HepG2 (cell line): ENCODE results near the gene AGER. TPM values are rescaled to one million over a fixed set of nuclear protein-coding genes. Genes with fewer than 3 reads are reported as not detected.

ENCODE experiments used
- ATF4 ChIP-seq, 2 experiments: fragments of 450-650 bp in 1 of 2; sonication (generic) in 1 of 2; formaldehyde crosslinking; IDR thresholded peaks; 2 replicates each; pipeline versions ENCODE4 v1.5.0 to v1.8.0; 2020 to 2022; ENCODE audit warnings: mild to moderate bottlenecking in 1 of 2, missing genetic modification reagents in 1 of 2
- CREB3 ChIP-seq: sonication (generic); formaldehyde crosslinking; IDR thresholded peaks from 2 replicates; pipeline ENCODE4 v1.5.0; 2020; ENCODE audit warnings: missing genetic modification reagents
- FIP1L1 ChIP-seq: fragments of 200-400 bp; formaldehyde crosslinking; IDR thresholded peaks from 2 replicates; pipeline ENCODE4 v1.6.1; 2018; ENCODE audit warnings: low read depth, mild to moderate bottlenecking, low read length, moderate library complexity, borderline replicate concordance; ENCODE audit not compliant: insufficient read depth
- JUND ChIP-seq: sonication (generic); formaldehyde crosslinking; IDR thresholded peaks from 2 replicates; pipeline ENCODE4 v1.8.0; 2022; ENCODE audit warnings: mild to moderate bottlenecking, missing genetic modification reagents
- MAFF ChIP-seq: IDR thresholded peaks from 2 replicates; pipeline ENCODE4 v1.6.1; 2011; ENCODE audit warnings: low read depth, low read length, improper control_type of control experiment
- NFIC ChIP-seq: IDR thresholded peaks from 2 replicates; pipeline ENCODE4 v1.6.1; 2012; ENCODE audit warnings: mild to moderate bottlenecking, low read length, inconsistent platforms
- PHF21A ChIP-seq: sonication (generic); formaldehyde crosslinking; IDR thresholded peaks from 2 replicates; pipeline ENCODE4 v1.5.0; 2020; ENCODE audit warnings: mild to moderate bottlenecking, missing genetic modification reagents
- PLSCR1 ChIP-seq: sonication (generic); formaldehyde crosslinking; IDR thresholded peaks from 2 replicates; pipeline ENCODE4 v1.5.0; 2020; ENCODE audit warnings: missing genetic modification reagents, mild to moderate bottlenecking, borderline replicate concordance
- RAD21 ChIP-seq: fragments of 450-650 bp; formaldehyde crosslinking; IDR thresholded peaks from 2 replicates; pipeline ENCODE4 v1.5.0; 2020; ENCODE audit warnings: mild to moderate bottlenecking
- RBAK ChIP-seq: sonication (generic); formaldehyde crosslinking; IDR thresholded peaks from 2 replicates; pipeline ENCODE4 v1.5.1; 2020; ENCODE audit warnings: mild to moderate bottlenecking, missing genetic modification reagents
- SMAD9 ChIP-seq: sonication (generic); formaldehyde crosslinking; IDR thresholded peaks from 2 replicates; pipeline ENCODE4 v1.5.1; 2020; ENCODE audit warnings: mild to moderate bottlenecking, missing genetic modification reagents
- SMC3 ChIP-seq: IDR thresholded peaks from 2 replicates; pipeline ENCODE4 v1.6.1; 2011; ENCODE audit warnings: low read length, improper control_type of control experiment
- SRSF9 ChIP-seq: fragments of 200-400 bp; formaldehyde crosslinking; IDR thresholded peaks from 2 replicates; pipeline ENCODE4 v1.6.1; 2018; ENCODE audit warnings: borderline replicate concordance, mild to moderate bottlenecking, low read depth, low read length; ENCODE audit not compliant: insufficient read depth, poor library complexity, severe bottlenecking
- ZBTB38 ChIP-seq: sonication (generic); formaldehyde crosslinking; IDR thresholded peaks from 2 replicates; pipeline ENCODE4 v1.5.1; 2020; ENCODE audit warnings: mild to moderate bottlenecking, missing genetic modification reagents
- ZC3H4 ChIP-seq: sonication (generic); formaldehyde crosslinking; IDR thresholded peaks from 2 replicates; pipeline ENCODE4 v1.4.0; 2020; ENCODE audit warnings: missing genetic modification reagents, borderline replicate concordance
- ZFP91 ChIP-seq: sonication (generic); formaldehyde crosslinking; IDR thresholded peaks from 2 replicates; pipeline ENCODE4 v1.9.0; 2022; ENCODE audit warnings: missing genetic modification reagents, mild to moderate bottlenecking, borderline replicate concordance
- ZIK1 ChIP-seq: sonication (generic); formaldehyde crosslinking; IDR thresholded peaks from 2 replicates; pipeline ENCODE4 v1.5.0; 2020; ENCODE audit warnings: mild to moderate bottlenecking, low read depth, missing genetic modification reagents, borderline replicate concordance
- ZNF382 ChIP-seq: sonication (generic); formaldehyde crosslinking; IDR thresholded peaks from 2 replicates; pipeline ENCODE4 v1.5.0; 2020; ENCODE audit warnings: missing genetic modification reagents, mild to moderate bottlenecking, borderline replicate concordance
- ZNF432 ChIP-seq: sonication (generic); formaldehyde crosslinking; IDR thresholded peaks from 2 replicates; pipeline ENCODE4 v1.5.0; 2020; ENCODE audit warnings: missing genetic modification reagents, mild to moderate bottlenecking, borderline replicate concordance
- ZNF460 ChIP-seq: sonication (generic); formaldehyde crosslinking; IDR thresholded peaks from 2 replicates; pipeline ENCODE4 v1.5.1; 2020; ENCODE audit warnings: missing genetic modification reagents, mild to moderate bottlenecking, borderline replicate concordance
- ZNF572 ChIP-seq: sonication (generic); formaldehyde crosslinking; IDR thresholded peaks from 2 replicates; pipeline ENCODE4 v1.5.1; 2020; ENCODE audit warnings: mild to moderate bottlenecking, missing genetic modification reagents
- ZNF577 ChIP-seq: sonication (generic); formaldehyde crosslinking; IDR thresholded peaks from 2 replicates; pipeline ENCODE4 v1.4.0; 2020; ENCODE audit warnings: mild to moderate bottlenecking, low read depth, missing genetic modification reagents, borderline replicate concordance
- ZNF652 ChIP-seq: IDR thresholded peaks from 2 replicates; pipeline ENCODE4 v1.6.1; 2016; ENCODE audit warnings: low read depth, borderline replicate concordance
- ZSCAN25 ChIP-seq: sonication (generic); formaldehyde crosslinking; IDR thresholded peaks from 2 replicates; pipeline ENCODE4 v1.8.0; 2022; ENCODE audit warnings: mild to moderate bottlenecking, missing genetic modification reagents
- polyA plus RNA-seq, 8 experiments: library from polyadenylated mRNA; depleted of rRNA in 3 of 8; stranded (reverse) in 7 of 8; unstranded in 1 of 8; fragments of >200 nt; fragmentation: Illumina TruSeq in 4 of 8; extraction: Trizol in 4 of 8; gene quantifications; 2 replicates each; pipeline versions ENCODE4 v1.2.1 to v1.2.3, GENCODE V29; 2011 to 2016; ENCODE audit warnings: low read depth in 4 of 8, missing spikeins in 1 of 8, mixed read lengths in 1 of 8; ENCODE audit not compliant: insufficient read depth in 1 of 8
- total RNA-seq, 5 experiments: library from RNA; depleted of rRNA; stranded (reverse); fragments of >200 nt; fragmentation: Illumina TruSeq; extraction: Trizol; gene quantifications; 2 replicates each; pipeline ENCODE4 v1.2.3, GENCODE V29; 2016; ENCODE audit warnings: low read depth in 1 of 5

Gene AGER
- total and polyA plus RNA-seq, 2 of the 13 experiments (the other 11 are each of a cell fraction or from before 2014, with no cell fraction given), result 1.9 to 5.1 TPM

GRCh38 chr6:32195902-32196681, 12.0 kb upstream of the AGER start (continued):
- TF ChIP-seq ZFP91 (CRISPR knock-in tag) (peak; percentile 92; the same call in 1 of the 2 replicates), PHF21A (CRISPR knock-in tag) (peak; percentile 69; the same call in 1 of the 2 replicates), MAFF (peak; percentile 91), SMC3 (no peak), ZNF572 (CRISPR knock-in tag) (no peak), ZNF432 (CRISPR knock-in tag) (no peak), ZSCAN25 (CRISPR knock-in tag) (peak; percentile 17), JUND (peak; percentile 73), CREB3 (CRISPR knock-in tag) (no peak), SRSF9 (no peak), ZC3H4 (CRISPR knock-in tag) (no peak; the same call in 1 of the 2 replicates), ZNF652 (CRISPR knock-in tag) (no peak; the same call in 1 of the 2 replicates), RBAK (CRISPR knock-in tag) (no peak), RAD21 (CRISPR knock-in tag) (peak; percentile 42; the same call in 1 of the 2 replicates), ZNF577 (no peak), ZNF460 (CRISPR knock-in tag) (no peak; the same call in 1 of the 2 replicates), NFIC (no peak), ZNF382 (CRISPR knock-in tag) (no peak), PLSCR1 (CRISPR knock-in tag) (no peak), ATF4 (CRISPR knock-in tag; IDR thresholded peaks at IDR 0.05) (0 out of 4 replicates have a peak, but pooled peaks of 1 of the 2 experiments have one; percentile 29), FIP1L1 (no peak), ZBTB38 (CRISPR knock-in tag) (peak; percentile 82), SMAD9 (CRISPR knock-in tag) (no peak), ZIK1 (CRISPR knock-in tag) (peak; percentile 97)
